HG03060 (cell line): ENCODE data around the gene GNAO1.

Source experiments
- ATAC-seq: cut with Tn5 transposase; IDR thresholded peaks from one replicate; pipeline ENCODE4 v1.9.1; 2021; ENCODE audit warnings: low read depth, moderate number of reproducible peaks; ENCODE audit not compliant: unreplicated experiment

Gene GNAO1

DNA sequence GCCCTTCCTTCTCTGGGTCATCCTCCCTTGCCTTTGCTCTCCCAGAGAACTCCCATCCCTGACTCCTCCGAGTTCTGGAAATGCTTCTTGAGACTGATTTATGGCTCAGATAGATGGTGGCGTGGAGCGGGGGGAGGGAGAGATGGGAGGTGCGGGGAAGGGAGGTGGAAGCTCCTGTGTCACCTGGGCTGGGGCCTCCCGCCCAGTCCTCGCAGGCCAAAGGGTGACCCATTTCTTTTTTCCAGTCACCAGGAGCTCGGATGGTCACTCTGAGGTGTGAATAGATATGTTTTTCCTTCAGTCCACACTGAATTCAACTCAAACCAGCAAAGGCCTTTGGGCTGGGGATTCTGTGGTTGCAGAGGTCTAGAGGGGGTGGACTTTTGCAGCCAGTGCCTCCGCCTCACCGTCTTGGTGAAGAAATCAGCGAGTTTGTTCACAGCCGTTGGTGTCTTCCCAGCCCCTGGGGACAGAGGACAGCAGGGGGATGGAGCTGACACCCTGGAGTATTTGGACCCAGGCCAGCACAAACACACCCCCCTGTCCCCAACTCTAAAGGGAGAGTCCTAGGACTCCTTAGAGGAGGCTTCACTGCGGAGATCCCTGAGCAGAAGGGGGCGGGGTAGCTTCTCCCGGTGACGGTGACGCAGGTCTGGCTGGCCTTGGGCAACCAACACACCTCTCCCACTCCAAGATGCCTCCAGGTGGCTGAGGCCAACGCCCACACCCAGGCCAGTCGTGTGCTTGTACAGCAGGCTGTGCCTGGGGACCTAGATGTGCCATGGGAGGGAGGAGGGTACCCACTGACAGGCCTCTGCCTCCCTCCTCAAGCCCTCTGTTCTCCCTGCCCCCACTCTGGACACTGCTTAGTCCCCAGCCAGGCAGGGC is 153.5 kb downstream of the GNAO1 start:
- no peak for ATAC-seq

DNA sequence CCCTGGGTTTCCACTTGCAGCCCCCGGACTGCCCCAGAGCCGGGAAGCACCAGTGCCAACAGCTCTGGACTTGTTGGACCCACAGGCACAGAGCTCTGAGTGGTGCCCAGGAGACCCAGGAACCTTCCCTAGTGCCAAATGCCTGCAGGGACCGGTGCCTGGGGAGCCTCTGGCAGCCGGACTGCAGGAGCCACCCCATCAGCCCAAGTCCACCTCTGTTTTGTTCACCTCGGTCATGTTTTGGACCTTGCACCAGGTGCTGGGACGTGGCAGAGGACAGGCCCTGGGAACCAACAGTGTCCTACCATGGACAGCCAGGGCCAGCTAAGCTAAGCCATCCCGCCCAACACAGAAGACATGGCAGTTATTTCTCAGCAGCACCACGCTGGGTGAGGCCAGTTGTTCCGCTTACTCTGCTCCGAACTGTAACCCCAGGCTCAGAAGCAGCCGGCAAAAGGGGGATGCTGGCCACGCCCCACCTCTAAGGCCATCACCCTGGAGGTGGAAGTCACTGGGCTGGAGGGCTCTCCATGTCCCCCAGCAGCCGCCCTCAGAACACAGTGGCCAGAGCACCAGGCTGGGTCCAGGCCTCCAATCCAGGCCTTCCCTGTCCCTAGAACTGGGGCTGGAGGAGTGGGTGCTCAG is 154.2 kb downstream of the GNAO1 start:
- ATAC-seq: no peak

DNA sequence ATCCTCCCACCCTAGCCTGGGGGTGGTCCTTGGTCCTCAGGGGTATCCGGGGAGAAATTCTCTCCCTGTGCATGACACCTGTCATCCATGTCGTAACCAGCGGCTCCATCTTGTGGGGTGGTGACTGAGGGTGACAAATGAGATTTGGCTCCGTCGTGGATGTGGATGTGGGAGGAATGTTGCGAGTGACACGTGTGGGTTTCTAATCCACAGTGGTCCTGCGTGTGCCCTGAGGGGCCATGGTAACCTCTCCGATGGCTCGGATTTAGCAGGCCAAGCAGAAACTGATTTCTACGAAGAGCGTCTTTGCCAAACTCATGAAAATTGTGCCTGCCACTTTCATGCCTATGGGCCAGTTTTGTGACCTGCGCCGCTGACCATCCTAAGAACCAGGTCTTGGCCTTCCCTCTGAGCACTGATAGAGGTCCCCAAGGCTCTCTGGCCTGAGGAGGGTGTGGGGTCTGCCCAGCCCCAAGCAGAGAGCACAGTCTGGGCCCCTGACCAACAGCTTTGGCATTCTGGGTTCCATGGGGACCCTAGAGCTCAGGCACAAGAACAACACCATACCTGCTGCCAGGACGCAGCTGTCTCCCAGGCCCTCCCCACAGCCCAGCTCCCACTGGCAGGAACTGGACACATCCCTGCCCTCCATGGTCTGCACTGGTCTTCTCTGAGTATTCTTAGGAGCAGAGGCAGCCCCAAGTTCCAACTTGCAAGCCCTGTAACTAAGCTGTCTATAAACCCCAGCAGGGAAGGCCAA is 155.0 kb downstream of the GNAO1 start:
- ATAC-seq: no peak

DNA sequence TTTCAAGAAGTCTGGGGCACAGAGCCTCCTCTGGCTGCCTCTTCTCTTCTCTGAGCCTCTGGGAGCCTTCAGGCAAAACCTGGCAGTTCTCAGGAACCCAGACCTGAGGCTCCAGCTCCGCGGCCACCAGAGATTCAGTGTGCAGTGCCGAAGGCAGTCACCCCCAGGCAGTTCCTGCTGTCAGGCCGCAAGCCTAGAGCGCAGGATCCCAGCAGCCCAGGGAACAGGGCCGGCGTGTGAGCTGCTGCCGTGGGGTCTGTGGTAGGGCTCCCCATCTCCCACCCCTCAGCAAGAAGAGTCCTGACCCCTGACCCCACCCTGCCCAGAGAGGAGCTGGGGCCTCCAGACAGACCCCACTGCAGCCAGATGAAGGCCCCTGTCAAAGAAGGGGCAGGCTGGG is 155.9 kb downstream of the GNAO1 start:
- ATAC-seq: no peak

DNA sequence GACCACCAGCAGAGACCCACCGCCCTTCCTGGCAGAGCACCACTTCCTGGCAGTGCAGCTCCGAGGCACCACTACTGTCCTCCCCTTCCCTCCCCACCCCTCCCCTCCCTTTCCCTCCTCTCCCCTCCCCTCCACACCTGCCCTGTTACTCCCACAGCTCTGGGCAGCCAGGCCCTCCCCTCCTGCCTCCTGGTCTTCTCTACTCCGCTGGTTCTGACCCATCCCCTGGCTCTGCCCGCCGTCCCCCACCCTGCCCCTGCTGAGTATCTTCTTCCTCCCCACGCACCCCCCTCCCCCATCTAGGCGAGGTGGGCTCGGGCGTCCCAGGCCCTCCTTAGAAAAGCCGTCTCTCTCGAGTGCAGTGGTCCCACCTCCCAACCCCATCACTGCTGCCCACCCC is 156.4 kb downstream of the GNAO1 start:
- ATAC-seq: no peak

DNA sequence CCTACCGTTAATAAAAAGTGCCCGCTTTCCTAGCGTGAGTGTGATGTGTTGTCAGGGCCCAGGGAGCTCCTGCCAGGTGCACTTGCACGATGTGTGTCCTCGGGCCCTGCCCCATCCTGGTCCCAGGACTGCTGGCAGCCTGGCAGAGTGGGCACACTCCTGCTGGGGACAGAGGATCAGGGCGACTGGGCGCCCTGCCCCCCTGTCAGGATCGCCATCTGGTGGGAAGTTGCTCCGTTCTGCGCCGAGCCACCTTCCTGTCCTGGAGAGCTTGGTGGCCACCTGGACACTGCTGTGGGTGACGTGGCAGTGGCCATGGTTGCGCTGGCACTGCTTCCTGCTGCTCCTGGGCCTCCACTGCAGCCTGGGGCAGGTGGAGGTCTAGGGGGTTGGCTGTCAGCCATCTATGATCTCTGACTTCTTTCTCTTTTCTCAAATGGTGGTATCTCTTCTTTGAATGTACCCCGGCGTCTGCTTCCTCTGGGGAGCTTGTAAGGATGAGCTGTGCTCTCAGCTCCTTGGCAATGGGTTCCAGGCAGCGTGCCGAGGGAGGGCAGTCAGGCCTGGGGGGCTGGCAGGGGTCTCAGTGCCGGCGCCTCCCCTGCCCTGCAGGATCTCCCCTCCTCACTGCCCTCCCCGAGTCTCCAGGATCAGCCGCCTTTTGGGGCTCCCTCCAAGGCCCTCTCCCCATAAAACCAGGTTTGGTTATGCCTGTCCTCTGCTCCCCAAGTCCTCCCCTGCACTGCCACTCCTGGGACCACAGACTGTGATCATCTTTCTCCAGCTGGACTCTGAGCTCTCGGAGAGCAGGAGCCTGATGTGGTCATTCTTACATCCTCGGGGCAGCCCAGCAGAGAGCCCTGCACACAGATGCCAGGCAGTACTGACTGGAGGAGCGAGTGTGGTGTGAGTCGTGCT is 157.1 kb downstream of the GNAO1 start:
- ATAC-seq: no peak

DNA sequence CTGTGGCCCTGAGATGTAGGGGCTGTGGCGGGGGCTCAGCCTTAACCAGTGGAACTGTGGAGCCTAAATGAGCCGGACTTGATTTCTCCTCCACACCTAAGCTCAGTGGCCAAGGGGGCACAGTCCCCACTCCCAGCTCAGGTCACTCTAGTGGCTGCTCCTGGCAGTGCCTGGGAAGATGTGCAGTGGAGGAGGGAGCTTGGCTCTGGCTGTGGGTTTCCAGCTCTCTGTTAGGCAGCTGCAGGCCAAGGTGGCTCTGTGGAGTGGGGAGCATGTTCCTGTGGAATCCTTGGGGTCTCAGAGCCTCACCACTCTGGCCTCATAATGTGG is 157.8 kb downstream of the GNAO1 start:
- ATAC-seq: no peak

DNA sequence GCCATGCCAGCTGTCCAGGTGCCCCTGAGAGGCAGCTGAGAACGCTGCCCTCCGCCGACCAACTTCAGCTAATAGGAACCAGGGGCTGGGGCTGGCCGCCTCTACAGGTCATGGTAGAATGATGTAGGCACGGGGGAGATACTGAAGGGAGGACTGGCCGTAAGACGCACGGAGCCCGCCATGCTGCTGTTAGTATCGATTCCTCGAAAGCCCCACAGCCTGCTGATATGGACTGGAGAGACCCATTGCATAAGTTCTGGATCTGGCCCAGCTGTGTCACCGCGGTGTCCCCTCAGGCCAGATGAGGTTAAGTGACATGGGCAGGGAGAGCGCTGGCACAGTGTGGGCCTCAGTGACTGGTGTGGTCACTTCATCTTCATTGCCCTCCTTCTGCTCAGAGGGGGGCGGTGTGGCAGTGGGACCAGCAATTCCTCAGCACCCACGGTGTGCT is 158.4 kb downstream of the GNAO1 start:
- ATAC-seq: no peak

DNA sequence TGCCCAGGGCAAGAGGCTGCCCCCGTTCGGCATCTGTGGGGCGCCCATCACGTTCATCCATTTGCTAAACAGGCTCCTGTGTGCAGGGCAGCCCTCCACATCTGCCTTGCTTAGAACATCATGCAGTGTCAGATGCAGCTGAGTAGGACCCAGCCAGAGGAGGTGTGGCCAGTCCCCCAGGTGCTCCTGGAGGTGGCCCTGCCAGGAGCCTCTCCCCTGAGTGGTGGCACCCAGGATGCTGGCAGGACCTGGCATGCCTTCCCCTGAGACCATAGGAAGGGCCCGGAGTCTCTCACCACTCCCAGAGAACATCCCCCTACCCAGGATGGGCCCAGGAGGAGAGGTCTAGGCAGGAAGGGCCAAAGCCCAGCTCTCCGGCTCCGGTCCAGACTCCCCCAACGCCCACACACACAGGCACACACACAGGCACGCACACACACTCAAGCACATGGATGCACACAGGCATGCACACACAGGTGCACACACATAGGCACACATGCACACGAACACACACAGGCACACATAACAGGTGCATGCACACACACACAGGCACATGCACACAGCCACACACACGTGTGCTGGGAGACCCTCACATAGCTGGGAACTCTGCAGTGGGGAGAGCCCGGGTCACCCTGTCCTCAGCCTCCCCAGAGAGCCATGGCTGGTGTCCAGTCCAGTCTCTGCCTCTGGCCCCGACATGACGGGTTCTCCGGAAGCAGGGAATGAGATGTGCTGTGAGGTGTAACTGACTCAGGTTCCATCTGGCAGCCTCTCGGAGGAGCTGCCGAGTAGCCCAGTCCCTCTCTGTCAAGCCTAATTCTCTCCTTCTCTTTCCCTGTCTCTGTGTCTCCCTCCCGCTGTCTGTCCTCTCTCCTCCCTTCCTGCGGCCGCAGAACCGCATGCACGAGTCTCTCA is 159.5 kb downstream of the GNAO1 start:
- no peak for ATAC-seq

DNA sequence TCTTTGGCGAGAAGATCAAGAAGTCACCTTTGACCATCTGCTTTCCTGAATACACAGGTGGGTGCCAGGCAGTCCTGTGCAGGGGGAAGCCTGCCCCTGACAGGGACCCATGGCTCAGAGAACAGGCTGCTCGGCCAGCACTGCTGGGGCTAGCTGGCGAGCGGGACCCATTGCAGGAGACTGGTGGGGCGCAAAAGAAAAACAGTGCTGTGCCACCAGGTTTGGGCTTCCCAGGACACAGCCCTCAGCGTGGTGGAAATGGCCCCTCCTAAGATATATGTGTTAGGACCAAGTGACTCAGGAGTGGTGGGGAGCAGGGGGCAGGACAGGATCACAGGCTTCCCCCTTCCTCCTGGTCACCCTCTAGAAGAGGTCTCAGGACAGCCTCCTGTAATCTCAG is 160.2 kb downstream of the GNAO1 start:
- ATAC-seq: no peak

DNA sequence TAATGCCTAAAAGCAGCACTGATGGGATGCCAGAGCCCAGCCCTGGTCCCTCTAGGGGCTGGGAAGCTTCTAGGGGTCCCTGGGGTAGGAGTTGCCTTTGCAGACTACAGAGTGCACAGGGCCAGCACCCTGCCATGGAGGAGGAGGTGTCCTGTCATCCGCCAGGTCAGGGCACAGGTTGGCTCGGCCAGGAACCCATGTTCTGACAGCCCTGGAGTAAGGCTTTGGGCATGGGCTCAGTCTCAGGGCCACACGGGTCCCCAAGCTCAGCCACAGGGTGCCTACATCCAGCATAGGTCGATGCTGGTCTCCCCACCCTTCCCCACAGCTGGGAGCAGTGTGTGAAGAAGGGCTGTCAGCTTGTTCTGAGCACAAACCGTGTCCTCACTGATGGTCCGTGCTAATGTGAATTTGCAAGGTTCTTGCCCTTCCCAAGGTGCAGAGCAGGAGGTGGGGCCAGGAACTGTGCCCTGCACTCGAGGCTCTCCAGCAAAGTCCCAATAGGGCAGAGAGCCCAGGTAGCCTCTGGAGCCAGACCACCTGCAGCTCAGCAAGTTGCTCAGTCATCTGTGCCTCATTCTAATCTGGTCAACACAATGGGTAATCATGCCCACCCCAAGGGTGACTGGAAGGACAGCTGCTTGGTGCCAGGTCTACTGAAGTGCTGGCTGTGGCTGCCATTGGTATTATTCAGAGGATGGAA is 161.2 kb downstream of the GNAO1 start:
- no peak for ATAC-seq

DNA sequence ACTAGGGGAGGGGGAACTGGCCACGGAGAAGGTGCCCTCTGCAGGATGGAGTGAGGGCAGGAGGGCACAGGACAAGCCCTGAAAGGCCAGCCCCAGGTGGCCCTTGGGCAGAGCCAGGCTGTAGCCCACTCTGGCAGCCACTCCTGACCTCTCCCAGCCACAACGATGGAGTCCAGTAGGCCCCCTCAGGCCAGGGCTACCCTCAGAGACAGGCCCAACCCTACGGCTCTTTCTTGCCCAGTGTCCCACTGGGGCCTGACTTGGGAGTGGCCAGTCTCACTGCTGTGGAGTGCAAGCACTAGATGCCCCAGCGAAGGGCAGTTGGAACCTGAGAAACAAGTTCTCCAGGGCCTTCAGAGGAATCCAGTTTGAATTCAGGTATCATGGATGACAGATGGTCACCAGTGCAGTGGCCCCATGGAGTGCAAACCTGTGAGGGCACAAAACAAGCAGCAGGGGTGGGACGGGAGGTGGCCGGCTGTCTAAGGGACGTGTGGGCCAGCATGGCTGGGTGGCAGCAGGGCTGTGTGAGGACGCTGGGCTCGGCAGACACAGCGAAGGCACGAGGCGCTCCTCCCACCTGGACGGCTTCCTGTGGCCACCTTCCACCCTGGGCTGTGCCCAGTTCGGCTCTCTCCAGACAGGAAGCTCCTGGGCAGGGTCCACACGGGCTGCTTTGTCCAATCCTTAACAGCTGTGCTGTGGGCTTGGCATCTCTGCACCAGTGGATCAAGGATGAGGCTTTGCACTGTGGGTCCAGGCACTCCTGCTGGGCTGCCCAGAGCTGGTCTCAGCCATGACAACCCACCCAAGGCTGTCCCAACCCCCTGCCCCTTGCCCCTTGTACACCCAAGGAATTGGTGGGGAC is 162.0 kb downstream of the GNAO1 start:
- ATAC-seq: no peak

DNA sequence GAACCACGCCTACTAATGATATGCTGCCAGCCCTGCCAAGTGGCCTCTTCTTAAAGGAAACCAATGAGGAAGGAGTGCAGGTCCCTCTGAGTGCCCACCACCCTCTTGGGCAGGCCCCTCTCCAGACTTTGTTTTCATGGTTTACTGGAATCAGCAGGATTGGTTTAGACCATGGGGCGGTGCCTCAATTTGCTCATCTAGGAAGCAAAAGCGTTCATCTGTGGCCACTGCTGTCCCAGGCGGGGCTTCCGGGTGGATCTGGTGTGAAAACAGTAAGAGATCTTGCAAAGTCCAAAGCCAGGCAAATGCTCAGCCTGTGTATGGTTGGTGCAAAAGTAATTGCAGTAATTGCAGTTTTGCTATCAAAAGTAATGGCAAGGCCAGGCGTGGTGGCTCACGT is 162.7 kb downstream of the GNAO1 start:
- no peak for ATAC-seq

DNA sequence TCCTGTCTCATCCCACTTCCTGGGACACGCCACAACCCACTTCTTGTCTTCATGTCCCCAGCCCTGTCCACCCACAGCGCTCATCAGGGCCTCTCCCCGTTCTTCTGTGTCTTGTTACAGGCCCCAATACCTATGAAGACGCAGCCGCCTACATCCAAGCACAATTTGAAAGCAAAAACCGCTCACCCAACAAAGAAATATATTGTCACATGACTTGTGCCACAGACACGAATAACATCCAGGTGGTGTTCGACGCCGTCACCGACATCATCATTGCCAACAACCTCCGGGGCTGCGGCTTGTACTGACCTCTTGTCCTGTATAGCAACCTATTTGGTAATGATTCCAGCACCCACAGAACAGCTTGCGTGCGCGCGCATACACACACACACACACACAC is 163.5 kb downstream of the GNAO1 start:
- no peak for ATAC-seq

DNA sequence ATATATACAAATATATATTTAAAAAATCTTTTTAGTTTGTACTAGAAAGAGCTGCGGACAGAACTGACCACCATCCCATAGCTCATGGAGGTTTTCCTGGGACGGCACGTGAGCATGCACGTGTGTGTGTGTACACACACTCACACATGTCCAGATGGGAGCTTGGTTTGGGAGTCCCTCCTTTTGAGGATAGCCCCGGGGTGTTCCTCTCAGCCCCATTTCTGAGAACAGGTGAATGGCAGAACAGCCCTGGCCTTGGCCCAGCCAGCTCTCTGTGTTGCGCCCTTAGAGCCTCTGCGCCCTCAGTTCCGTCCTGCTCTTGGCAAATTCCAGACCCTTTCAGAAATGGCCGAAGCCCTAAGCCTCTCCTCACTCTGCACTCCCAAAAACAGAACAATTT is 163.9 kb downstream of the GNAO1 start:
- ATAC-seq: no peak

DNA sequence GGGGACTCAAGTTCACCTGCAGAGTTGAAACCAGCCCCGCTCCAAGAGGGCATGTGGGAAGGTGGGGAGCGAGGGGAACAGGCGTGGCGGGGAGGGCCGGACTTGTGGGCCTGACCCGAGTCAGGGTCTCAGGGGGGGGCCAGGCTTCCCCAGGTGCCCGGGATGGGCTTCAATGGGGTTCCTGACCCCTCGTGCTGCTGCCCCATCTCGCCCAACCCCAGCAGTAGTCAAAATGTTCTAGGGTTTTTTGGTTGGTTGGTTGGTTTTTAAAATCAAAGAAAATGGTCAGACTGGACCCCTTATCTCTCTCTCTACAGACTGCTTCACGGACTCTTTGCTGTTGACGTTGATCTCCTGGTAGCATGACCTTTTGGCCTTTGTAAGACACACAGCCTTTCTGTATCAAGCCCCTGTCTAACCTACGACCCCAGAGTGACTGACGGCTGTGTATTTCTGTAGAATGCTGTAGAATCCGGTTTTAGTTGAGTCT is 164.5 kb downstream of the GNAO1 start:
- no peak for ATAC-seq
